ENCODE results near the gene GGPS1.

DNA sequence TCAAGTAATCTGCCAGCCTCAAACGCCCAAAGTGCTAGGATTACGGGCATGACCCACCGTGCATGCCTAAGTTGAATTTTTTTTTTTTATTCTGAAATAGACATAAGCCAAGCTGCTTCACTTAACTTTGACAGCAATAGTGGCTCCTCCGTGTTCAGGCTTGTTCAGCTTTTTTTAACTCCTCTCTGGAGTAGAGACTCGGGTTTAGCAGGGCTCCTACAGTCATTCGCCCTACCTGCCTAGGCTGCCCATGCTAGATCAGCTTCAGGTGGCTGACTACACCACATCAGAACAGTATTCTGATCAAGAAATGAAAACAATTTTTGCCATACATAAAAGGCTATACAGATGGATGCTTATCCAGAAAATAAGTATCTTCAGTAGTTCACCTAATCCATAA lies 15.1 kb upstream of the GGPS1 start:
- TF ChIP-seq YY1 (IDR thresholded peaks at IDR 0.05; ENCODE audit: insufficient read depth, insufficient read length) (no peak), ZNF274 (IDR thresholded peaks at IDR 0.05; ENCODE audit: low read depth, low read length) (no peak)
